Vagina (tissue), 2 donors: ENCODE results near the gene NFIA. TPM values are rescaled to one million over a fixed set of nuclear protein-coding genes. Genes with fewer than 3 reads are reported as not detected.

ENCODE experiments used
- DNase-seq, 2 donors: peaks; one replicate each; pipeline ENCODE4 v3.0.0-alpha.2; 2017; ENCODE audit errors: extremely low spot score in 2 of 2
- H3K27ac ChIP-seq: fragments of 200-600 bp; sonication (generic); one replicate; pipeline ENCODE4 v1.5.1; 2019
- H3K27me3 ChIP-seq: fragments of 200-600 bp; sonication (generic); one replicate; pipeline ENCODE4 v1.5.1; 2019
- H3K36me3 ChIP-seq, 2 donors: fragments of 200-600 bp; sonication (generic); one replicate each; pipeline ENCODE4 v1.5.1; 2017 to 2019
- H3K4me1 ChIP-seq: fragments of 200-600 bp; sonication (generic); one replicate; pipeline ENCODE4 v1.5.1; 2019
- H3K4me3 ChIP-seq, 2 donors: fragments of 200-600 bp; sonication (generic); 1 replicate in 1 of 2; 2 replicates in 1 of 2; pipeline ENCODE4 v1.5.1; 2016 to 2019
- H3K9me3 ChIP-seq: fragments of 200-600 bp; sonication (generic); one replicate; pipeline ENCODE4 v1.5.1; 2019
- CTCF ChIP-seq, 3 experiments: fragments of 450-650 bp in 2 of 3; fragments of 200-600 bp in 1 of 3; sonication (generic) in 1 of 3; IDR thresholded peaks; one replicate each; pipeline ENCODE4 v1.5.1; 2017 to 2019; ENCODE audit warnings: antibody characterized with exemption in 3 of 3, mild to moderate bottlenecking in 2 of 3, moderate library complexity in 2 of 3
- POLR2A ChIP-seq, 2 donors: fragments of 450-650 bp; IDR thresholded peaks; one replicate each; pipeline ENCODE4 v1.6.1; 2017; ENCODE audit warnings: antibody characterized with exemption in 2 of 2, mild to moderate bottlenecking in 2 of 2, moderate library complexity in 2 of 2
- POLR2AphosphoS5 ChIP-seq, 2 donors: sonication (generic); formaldehyde crosslinking; IDR thresholded peaks; one replicate each; pipeline ENCODE4 v1.9.0; 2017; ENCODE audit warnings: antibody characterized with exemption in 2 of 2, mild to moderate bottlenecking in 2 of 2, low read depth in 1 of 2; ENCODE audit not compliant: insufficient read depth in 1 of 2
- intact Hi-C: fragments of 100-400 bp; cut with DNase I; formaldehyde crosslinking; loops from one replicate; pipeline ENCODE4 v1.15.1; 2023
- total RNA-seq: library from RNA; depleted of rRNA; stranded (reverse); fragments of >200 nt; gene quantifications from one replicate; pipeline ENCODE4 v1.2.3, GENCODE V29; 2016

Gene NFIA
- total RNA-seq, 1 donor from 2014 or later, result 59.2 TPM

DNA sequence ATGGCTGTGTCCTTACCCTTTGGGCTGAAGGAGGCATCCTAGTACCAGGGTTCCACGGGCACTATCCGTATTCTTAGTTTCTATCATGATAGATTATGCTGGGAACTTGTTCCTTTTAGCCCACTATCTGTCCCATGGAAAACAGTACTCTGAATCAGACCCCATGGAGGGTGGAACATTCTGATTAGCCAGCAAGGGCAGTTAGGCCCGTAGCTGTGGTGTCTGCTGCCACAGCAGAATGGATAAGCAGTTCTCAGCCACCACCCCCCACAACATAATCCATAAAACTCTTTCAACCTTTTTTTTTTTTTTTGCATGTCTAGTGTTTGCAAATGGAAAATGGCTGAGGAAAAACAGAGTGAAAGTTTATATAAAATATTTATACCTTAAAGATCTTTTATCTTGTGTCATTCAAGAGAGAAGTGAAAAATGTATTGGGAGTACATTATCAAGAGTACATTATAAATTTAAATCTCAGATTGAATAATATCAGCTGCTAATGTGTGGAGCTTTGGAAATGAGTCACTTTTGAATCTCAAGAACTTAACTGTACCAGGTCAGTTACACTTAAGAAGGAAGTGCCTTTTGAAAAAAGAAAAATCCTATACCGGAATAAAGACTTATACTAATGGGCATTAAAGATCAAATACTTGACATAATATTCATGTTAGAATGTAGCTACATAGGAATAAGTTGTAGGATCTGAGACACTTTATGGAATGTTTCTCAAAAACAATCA lies 80.3 kb downstream of the NFIA start:
- Histone ChIP-seq H3K27ac (no peak overlapping the region), H3K4me1 (peaks cover 39% of the 10 kb centered on the region), H3K36me3 (no peaks in the 10 kb centered on the region), H3K27me3 (no peaks in the 10 kb centered on the region), H3K4me3 (no peak overlapping the region), H3K9me3 (no peaks in the 10 kb centered on the region)
- intact Hi-C loops, result no loop called here
- TF ChIP-seq POLR2A (IDR thresholded peaks at IDR 0.05), result no peak
- no peak for TF ChIP-seq POLR2AphosphoS5 (IDR thresholded peaks at IDR 0.05; ENCODE audit: insufficient read depth in 1 of 2, low read depth in 1 of 2)
- no peak for TF ChIP-seq CTCF (IDR thresholded peaks at IDR 0.05)
- DNase-seq, result no peak

DNA sequence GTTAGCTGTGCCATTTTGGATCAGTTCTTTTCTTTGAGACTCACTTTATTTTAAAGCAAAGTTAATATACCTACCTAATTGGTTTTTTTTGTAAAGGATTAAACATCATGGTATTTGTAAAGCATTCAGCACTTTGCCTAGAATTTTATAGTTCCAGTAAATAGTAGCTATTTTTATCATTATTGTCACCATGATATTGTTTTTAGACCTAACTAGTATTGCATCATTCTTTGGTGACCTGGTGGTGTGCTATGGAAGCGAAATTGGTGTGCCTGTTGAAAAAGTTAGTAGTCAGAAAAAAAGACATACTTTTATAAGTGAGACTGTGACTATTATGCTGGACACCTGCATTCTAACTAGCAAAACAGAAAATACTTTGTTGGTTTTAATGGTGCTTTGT lies 81.0 kb downstream of the NFIA start:
- H3K4me3 ChIP-seq, result no peak overlapping the region
- H3K27me3 ChIP-seq, result no peaks in the 10 kb centered on the region
- no peak overlapping the region for H3K27ac ChIP-seq
- no peaks in the 10 kb centered on the region for H3K9me3 ChIP-seq
- intact Hi-C loops, result no loop called here
- H3K4me1 ChIP-seq, result peaks cover 35% of the 10 kb centered on the region
- H3K36me3 ChIP-seq, result no peaks in the 10 kb centered on the region
- no peak for TF ChIP-seq POLR2AphosphoS5 (IDR thresholded peaks at IDR 0.05; ENCODE audit: insufficient read depth in 1 of 2, low read depth in 1 of 2)
- no peak for TF ChIP-seq POLR2A (IDR thresholded peaks at IDR 0.05)
- TF ChIP-seq CTCF (IDR thresholded peaks at IDR 0.05), result no peak
- DNase-seq, result no peak

GRCh38 chr1:61165402-61165801 lies 83.0 kb downstream of the NFIA start:
- no peak for DNase-seq
- H3K27ac ChIP-seq, result no peak overlapping the region
- no peaks in the 10 kb centered on the region for H3K36me3 ChIP-seq
- H3K4me3 ChIP-seq, result no peak overlapping the region
- intact Hi-C loops, result no loop called here
- no peaks in the 10 kb centered on the region for H3K27me3 ChIP-seq
- H3K4me1 ChIP-seq, result peaks cover 46% of the 10 kb centered on the region
- TF ChIP-seq CTCF (IDR thresholded peaks at IDR 0.05), result no peak
- no peak for TF ChIP-seq POLR2A (IDR thresholded peaks at IDR 0.05)
- TF ChIP-seq POLR2AphosphoS5 (IDR thresholded peaks at IDR 0.05; ENCODE audit: insufficient read depth in 1 of 2, low read depth in 1 of 2), result no peak
- H3K9me3 ChIP-seq, result no peaks in the 10 kb centered on the region

DNA sequence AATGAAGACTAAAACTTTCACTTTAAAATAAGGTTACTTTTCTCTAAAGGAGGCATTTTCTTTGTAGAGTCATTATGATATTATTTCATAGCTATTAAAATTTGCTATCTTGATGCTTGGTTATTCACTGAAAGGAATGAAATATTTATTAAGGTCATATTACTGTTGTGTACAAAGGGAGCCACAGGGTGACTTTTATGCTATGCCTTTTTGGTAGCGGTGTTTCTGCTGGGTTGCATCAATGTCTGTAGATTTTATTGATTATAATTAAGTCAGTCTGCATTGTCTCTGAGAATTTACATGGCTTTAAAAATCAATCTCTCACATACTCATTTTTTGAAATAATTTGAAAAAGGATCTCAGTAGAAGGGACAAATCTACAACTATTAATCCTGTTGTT lies 84.9 kb downstream of the NFIA start:
- intact Hi-C loops, result no loop called here
- Histone ChIP-seq H3K4me1 (peaks cover 64% of the 10 kb centered on the region), H3K36me3 (no peaks in the 10 kb centered on the region), H3K9me3 (no peaks in the 10 kb centered on the region), H3K4me3 (no peak overlapping the region), H3K27me3 (no peaks in the 10 kb centered on the region), H3K27ac (no peak overlapping the region)
- TF ChIP-seq CTCF (IDR thresholded peaks at IDR 0.05) (no peak), POLR2A (IDR thresholded peaks at IDR 0.05) (no peak), POLR2AphosphoS5 (IDR thresholded peaks at IDR 0.05; ENCODE audit: insufficient read depth in 1 of 2, low read depth in 1 of 2) (no peak)
- DNase-seq, result no peak

DNA sequence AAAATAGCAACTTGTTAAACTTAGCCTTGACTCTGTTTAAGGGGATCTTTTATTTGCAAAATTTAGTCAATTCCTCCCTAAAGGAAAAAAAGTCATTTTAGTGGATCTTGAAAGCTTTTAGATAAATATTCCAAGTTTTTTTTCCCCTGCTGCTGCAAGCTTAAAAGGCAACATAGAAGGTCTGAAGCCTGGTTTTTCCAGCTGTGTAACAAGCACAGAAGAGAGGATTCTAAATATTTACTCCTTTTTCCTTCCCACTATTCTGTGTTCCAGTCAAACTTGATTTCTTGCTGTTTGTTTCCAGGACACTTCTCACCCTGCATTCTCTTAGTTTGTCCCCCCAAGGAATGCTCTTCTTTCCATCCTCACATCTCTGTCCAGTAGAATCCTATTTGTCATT lies 86.7 kb downstream of the NFIA start:
- Histone ChIP-seq H3K27ac (no peak overlapping the region), H3K36me3 (no peaks in the 10 kb centered on the region), H3K9me3 (no peaks in the 10 kb centered on the region), H3K4me3 (no peak overlapping the region), H3K4me1 (peaks cover 70% of the 10 kb centered on the region), H3K27me3 (no peaks in the 10 kb centered on the region)
- TF ChIP-seq CTCF (IDR thresholded peaks at IDR 0.05) (no peak), POLR2A (IDR thresholded peaks at IDR 0.05) (no peak), POLR2AphosphoS5 (IDR thresholded peaks at IDR 0.05; ENCODE audit: insufficient read depth in 1 of 2, low read depth in 1 of 2) (no peak)
- DNase-seq, result no peak
- intact Hi-C loops, result no loop called here
